ENCODE measurements around the gene ZNF346. TPM values are rescaled to one million over a fixed set of nuclear protein-coding genes. Genes with fewer than 3 reads are reported as not detected.

ZNF346 gene
- total RNA-seq, 2 experiments from 2014 or later, result 36.6 to 42.4 TPM

DNA sequence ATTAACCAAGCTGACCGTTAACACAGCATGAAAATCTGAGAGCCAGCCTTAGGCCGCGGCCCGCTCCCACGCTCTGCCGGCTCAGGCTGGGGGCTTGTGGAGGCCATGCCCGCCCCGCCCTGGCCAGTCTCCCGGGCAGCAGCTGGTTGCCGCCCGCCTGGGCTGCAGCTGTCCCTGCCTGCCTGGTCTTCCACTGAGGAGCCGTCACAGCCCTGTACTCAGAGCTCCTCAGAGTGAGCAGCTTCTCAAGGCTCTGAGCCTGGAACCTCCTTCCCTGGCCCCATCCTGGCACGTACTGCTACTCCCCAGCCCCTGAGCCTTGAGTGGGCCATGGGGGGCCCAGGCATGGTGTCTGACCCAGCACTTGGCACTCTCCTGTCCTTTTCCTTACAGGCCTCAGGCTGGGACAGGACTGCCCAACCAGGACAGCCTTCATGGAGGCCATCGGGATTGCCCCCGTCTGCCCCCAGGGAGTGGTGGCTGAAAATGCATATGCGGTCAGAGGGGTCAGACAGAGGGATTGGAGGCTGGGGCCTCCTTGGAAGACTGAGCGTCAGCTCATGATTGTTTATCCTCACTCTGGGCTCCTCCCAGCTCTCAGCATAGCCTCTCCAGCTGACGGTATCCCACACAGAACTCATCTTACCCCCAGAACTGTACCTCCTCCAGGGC, 76.1 kb downstream of the ZNF346 start:
- Histone ChIP-seq H3K79me2 (ENCODE audit: insufficient read depth, low read depth, low read length) (no peaks in the 10 kb centered on the region), H4K20me1 (ENCODE audit: insufficient read depth, low read length) (no peaks in the 10 kb centered on the region), H3K4me3 (ENCODE audit: low read depth, low read length, poor library complexity, severe bottlenecking) (no peak overlapping the region), H3K9me2 (ENCODE audit: insufficient read depth, low read length) (no peaks in the 10 kb centered on the region), H3K4me2 (ENCODE audit: low read length) (no peak overlapping the region), H3K4me1 (ENCODE audit: insufficient read depth, low read length, poor library complexity, severe bottlenecking) (peaks cover 5% of the 10 kb centered on the region), H3K27ac (ENCODE audit: low read depth, low read length, poor library complexity, severe bottlenecking) (no peak overlapping the region), H2AFZ (ENCODE audit: low read length) (no peak overlapping the region), H3K9me3 (ENCODE audit: low read length) (no peaks in the 10 kb centered on the region), H3K36me3 (ENCODE audit: insufficient read depth, low read length) (no peaks in the 10 kb centered on the region)
- BruUV-seq (replicated peaks), result no TSS peak
- POLR2A ChIA-PET, result interaction anchor here (0.6 kb wide), 1 partner anchor 413 kb away, joined by 3 read pairs; no protein-coding TSS in a partner anchor
- TF ChIP-seq, protein P1, sequence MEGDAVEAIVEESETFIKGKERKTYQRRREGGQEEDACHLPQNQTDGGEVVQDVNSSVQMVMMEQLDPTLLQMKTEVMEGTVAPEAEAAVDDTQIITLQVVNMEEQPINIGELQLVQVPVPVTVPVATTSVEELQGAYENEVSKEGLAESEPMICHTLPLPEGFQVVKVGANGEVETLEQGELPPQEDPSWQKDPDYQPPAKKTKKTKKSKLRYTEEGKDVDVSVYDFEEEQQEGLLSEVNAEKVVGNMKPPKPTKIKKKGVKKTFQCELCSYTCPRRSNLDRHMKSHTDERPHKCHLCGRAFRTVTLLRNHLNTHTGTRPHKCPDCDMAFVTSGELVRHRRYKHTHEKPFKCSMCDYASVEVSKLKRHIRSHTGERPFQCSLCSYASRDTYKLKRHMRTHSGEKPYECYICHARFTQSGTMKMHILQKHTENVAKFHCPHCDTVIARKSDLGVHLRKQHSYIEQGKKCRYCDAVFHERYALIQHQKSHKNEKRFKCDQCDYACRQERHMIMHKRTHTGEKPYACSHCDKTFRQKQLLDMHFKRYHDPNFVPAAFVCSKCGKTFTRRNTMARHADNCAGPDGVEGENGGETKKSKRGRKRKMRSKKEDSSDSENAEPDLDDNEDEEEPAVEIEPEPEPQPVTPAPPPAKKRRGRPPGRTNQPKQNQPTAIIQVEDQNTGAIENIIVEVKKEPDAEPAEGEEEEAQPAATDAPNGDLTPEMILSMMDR (conservative IDR thresholded peaks at IDR 0.05; ENCODE audit: low read length), result no peak
- no peak for TF ChIP-seq EZH2phosphoT487 (IDR thresholded peaks at IDR 0.05; ENCODE audit: borderline replicate concordance, low read depth, low read length)
- DNase-seq (ENCODE audit: low spot score), result no peak
- intact Hi-C loops (cut with micrococcal nuclease; ENCODE audit: unreplicated experiment), result no loop called here
- CTCF ChIA-PET (ENCODE audit: unreplicated experiment), result no interaction called here

- Histone ChIP-seq H3K4me2 (ENCODE audit: low read length) (no peak overlapping the region), H4K20me1 (ENCODE audit: insufficient read depth, low read length) (no peaks in the 10 kb centered on the region), H3K4me3 (ENCODE audit: low read depth, low read length, poor library complexity, severe bottlenecking) (no peak overlapping the region), H3K9me2 (ENCODE audit: insufficient read depth, low read length) (no peaks in the 10 kb centered on the region), H3K27ac (ENCODE audit: low read depth, low read length, poor library complexity, severe bottlenecking) (no peak overlapping the region), H3K4me1 (ENCODE audit: insufficient read depth, low read length, poor library complexity, severe bottlenecking) (peaks cover 5% of the 10 kb centered on the region), H3K79me2 (ENCODE audit: insufficient read depth, low read depth, low read length) (no peaks in the 10 kb centered on the region), H2AFZ (ENCODE audit: low read length) (no peak overlapping the region), H3K36me3 (ENCODE audit: insufficient read depth, low read length) (no peaks in the 10 kb centered on the region), H3K9me3 (ENCODE audit: low read length) (no peaks in the 10 kb centered on the region)
- DNase-seq (ENCODE audit: low spot score), result peak; percentile 49
- CTCF ChIA-PET (ENCODE audit: unreplicated experiment), result no interaction called here
- POLR2A ChIA-PET, result no interaction called here
- BruUV-seq (replicated peaks), result no TSS peak
- TF ChIP-seq EZH2phosphoT487 (IDR thresholded peaks at IDR 0.05; ENCODE audit: borderline replicate concordance, low read depth, low read length), result no peak
- TF ChIP-seq, protein P1 (conservative IDR thresholded peaks at IDR 0.05; ENCODE audit: low read length), result no peak
- intact Hi-C loops (cut with micrococcal nuclease; ENCODE audit: unreplicated experiment), result no loop called here
Observed at GRCh38 chr5:177099422-177100093, 77.1 kb downstream of the ZNF346 start.

GRCh38 chr5:177100714-177101121, 78.2 kb downstream of the ZNF346 start:
- DNase-seq (ENCODE audit: low spot score), result no peak
- Histone ChIP-seq H3K79me2 (ENCODE audit: insufficient read depth, low read depth, low read length) (no peaks in the 10 kb centered on the region), H3K9me2 (ENCODE audit: insufficient read depth, low read length) (no peaks in the 10 kb centered on the region), H3K4me2 (ENCODE audit: low read length) (no peak overlapping the region), H3K4me1 (ENCODE audit: insufficient read depth, low read length, poor library complexity, severe bottlenecking) (peaks cover 5% of the 10 kb centered on the region), H4K20me1 (ENCODE audit: insufficient read depth, low read length) (no peaks in the 10 kb centered on the region), H3K9me3 (ENCODE audit: low read length) (no peaks in the 10 kb centered on the region), H3K36me3 (ENCODE audit: insufficient read depth, low read length) (no peaks in the 10 kb centered on the region), H3K27ac (ENCODE audit: low read depth, low read length, poor library complexity, severe bottlenecking) (no peak overlapping the region), H2AFZ (ENCODE audit: low read length) (no peak overlapping the region), H3K4me3 (ENCODE audit: low read depth, low read length, poor library complexity, severe bottlenecking) (no peak overlapping the region)
- POLR2A ChIA-PET, result interaction anchor here (0.5 kb wide), 1 partner anchor 109 kb away, joined by 3 read pairs; no protein-coding TSS in a partner anchor
- CTCF ChIA-PET (ENCODE audit: unreplicated experiment), result no interaction called here
- TF ChIP-seq EZH2phosphoT487 (IDR thresholded peaks at IDR 0.05; ENCODE audit: borderline replicate concordance, low read depth, low read length), result no peak
- TF ChIP-seq, protein P1 (conservative IDR thresholded peaks at IDR 0.05; ENCODE audit: low read length), result no peak
- intact Hi-C loops (cut with micrococcal nuclease; ENCODE audit: unreplicated experiment), result no loop called here
- BruUV-seq (replicated peaks), result no TSS peak
